ENCODE results near the gene NOS3. TPM values are rescaled to one million over a fixed set of nuclear protein-coding genes. Genes with fewer than 3 reads are reported as not detected.

NOS3 gene
- polyA plus RNA-seq, 1 of the 3 experiments (the other 2 are of a cell fraction) = 0.41 TPM

DNA sequence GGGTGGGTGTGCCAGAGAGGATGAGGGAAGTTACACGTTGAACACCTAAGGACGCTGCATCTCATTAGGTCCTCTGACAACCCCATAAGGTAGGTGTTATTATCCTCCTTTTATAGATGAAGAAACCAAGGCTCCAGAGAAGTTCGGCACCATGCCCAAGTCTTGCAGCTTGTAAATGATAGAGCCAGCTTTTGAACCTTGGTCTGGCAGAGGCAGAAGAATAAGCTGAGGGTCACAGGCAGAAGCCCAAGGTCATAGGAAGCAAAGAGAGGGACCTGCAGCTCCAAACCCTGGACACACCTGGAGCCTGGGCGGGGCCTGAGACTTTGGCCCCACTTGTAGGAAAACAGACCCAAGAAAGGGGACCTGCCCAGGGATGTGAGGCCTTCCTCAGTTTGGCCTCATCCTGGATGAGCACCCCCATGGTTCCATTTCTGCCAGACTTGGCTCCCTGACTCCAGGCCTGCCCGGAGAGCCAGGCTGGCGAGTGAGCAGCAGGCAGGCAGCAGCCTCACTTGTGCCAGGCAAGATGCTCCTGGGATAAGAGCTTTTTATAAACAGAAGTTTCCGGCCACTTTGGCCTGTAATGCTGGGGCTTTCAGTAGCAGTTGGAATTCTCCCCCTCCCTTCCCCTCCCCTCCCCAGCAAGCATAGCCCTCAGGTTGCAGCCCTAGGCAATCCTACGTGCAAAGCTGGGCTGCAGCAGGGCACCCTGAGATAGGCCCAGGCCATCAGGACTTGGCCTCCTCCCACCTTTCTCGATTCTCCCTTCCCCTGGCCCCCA, 15.1 kb upstream of the NOS3 start:
- CTCF ChIA-PET = interaction anchor here (0.7 to 27.1 kb wide), 27 partner anchors 7 to 207 kb away, joined by 3 to 761 read pairs (median 4); partner anchors contain the start of genes ABCB8 and TMEM176B

DNA sequence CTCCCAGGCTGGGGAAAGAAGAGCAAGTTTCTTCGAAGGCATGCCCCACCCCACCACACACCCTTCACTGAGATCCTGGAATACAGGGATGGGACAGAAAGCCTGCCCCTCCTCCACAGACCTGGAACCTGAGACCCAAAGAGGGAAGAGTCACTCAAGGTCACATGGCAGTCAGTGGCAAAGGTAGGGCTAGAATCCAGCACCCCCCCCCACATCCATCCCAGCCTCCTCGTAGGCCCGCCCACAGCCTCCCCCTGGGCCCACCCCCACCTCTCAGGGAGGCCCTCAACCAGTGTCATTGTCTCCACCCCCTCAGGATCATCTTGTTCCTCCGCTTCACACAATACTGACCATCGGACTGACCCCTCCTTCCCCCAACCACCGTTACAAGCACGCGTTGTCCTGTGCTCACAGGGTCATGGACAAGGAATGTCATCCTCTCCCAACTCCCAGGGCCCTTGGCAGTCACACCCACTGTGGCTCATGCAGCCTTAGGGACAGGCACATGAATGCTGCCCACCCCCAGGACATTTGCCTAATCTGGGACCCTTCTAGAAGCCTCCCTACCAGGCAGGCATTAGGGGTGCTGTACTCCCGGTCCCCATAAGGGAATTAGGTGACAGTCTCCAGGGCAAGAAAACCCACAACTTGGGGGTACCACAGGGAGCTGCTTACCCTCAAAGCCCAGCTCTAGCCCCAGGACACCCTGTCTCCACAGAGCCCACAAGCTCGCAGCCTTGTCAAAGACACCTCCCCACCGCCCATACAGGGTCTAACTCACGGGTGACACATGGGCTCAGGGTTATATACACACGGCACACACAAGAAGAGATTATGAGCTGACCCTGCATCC, 14.1 kb upstream of the NOS3 start:
- CTCF ChIA-PET = interaction anchor here (0.7 to 27.1 kb wide), 22 partner anchors 6 to 198 kb away, joined by 3 to 761 read pairs (median 6); partner anchors contain the start of genes ABCB8 and TMEM176B
- Histone ChIP-seq H3K27me3 (ENCODE audit: insufficient read depth) (peaks cover 74% of the 10 kb centered on the region), H3F3A (replicated peaks; ENCODE audit: insufficient read depth) (peaks cover 5% of the 10 kb centered on the region), H3K36me3 (replicated peaks in 1 of 2; ENCODE audit: control insufficient read depth in 1 of 2, insufficient read depth in 2 of 2, low read length in 1 of 2) (no peaks in the 10 kb centered on the region), H3K9me2 (no peaks in the 10 kb centered on the region), H3K9me3 (no peaks in the 10 kb centered on the region), H3K4me1 (ENCODE audit: control insufficient read depth in 1 of 2, insufficient read depth in 2 of 2, low read depth in 1 of 2, low read length in 1 of 2) (peaks cover 0 to 82% of the 10 kb centered on the region in 2 experiments; a peak in 2 of 4 replicates), H3K79me2 (ENCODE audit: insufficient read depth) (no peaks in the 10 kb centered on the region), H3K4me2 (peak overlapping the region; percentile 7; the same call in 1 of the 2 replicates), H4K20me1 (ENCODE audit: insufficient read depth) (no peaks in the 10 kb centered on the region), H3K4me3 (ENCODE audit: low read depth in 2 of 2, low read length in 1 of 2) (peak overlapping the region in 1 of 2 experiments; percentile 57; a peak in 2 of 4 replicates), H3K9ac (no peak overlapping the region), H3K27ac (ENCODE audit: low read depth in 2 of 2, low read length in 1 of 2) (peak overlapping the region in 1 of 2 experiments; percentile 100; a peak in 3 of 4 replicates), H2AFZ (ENCODE audit: low read depth) (no peak overlapping the region)
- TF ChIP-seq EP300 (IDR thresholded peaks at IDR 0.05; ENCODE audit: borderline replicate concordance in 1 of 2, low read depth in 1 of 2, low read length in 1 of 2) (peak in 1 of 2 experiments; percentile 30; a peak in 1 of 4 replicates), CHD2 (IDR thresholded peaks at IDR 0.05; ENCODE audit: low read length, partially characterized antibody) (peak; percentile 3), FOSL2 (IDR thresholded peaks at IDR 0.05; ENCODE audit: borderline replicate concordance, low read depth) (no peak), POLR2AphosphoS5 (IDR thresholded peaks at IDR 0.05; ENCODE audit: low read depth, low read length) (no peak), SIN3A (IDR thresholded peaks at IDR 0.05; ENCODE audit: borderline replicate concordance, low read depth, low read length) (no peak), MEF2A (IDR thresholded peaks at IDR 0.05; ENCODE audit: borderline replicate concordance, low read depth) (no peak), MXI1 (IDR thresholded peaks at IDR 0.05; ENCODE audit: low read depth, low read length) (peak; percentile 75; the same call in 1 of the 2 replicates)
- POLR2A ChIA-PET = interaction anchor here (0.7 to 2.7 kb wide), 9 partner anchors 9 to 189 kb away, joined by 3 to 17 read pairs (median 4); partner anchors contain the start of gene ABCB8
- WGBS (ENCODE audit: low lambda C conversion rate) = 51% methylated on average over 12 of the region's 13 CpGs
- peak; percentile 85 for DNase-seq

More for the DNA sequence above, 15.1 kb upstream of the NOS3 start:
- WGBS (ENCODE audit: low lambda C conversion rate) = 64% methylated on average over 8 of the region's 9 CpGs
- Histone ChIP-seq H2AFZ (ENCODE audit: low read depth) (no peak overlapping the region), H3K27me3 (ENCODE audit: insufficient read depth) (peaks cover 73% of the 10 kb centered on the region), H3K9me3 (no peaks in the 10 kb centered on the region), H3K9ac (no peak overlapping the region), H3K4me1 (ENCODE audit: control insufficient read depth in 1 of 2, insufficient read depth in 2 of 2, low read depth in 1 of 2, low read length in 1 of 2) (peaks cover 0 to 90% of the 10 kb centered on the region in 2 experiments; a peak in 2 of 4 replicates), H3K27ac (ENCODE audit: low read depth in 2 of 2, low read length in 1 of 2) (peak overlapping the region; percentile 30 to 100; a peak in 3 of 4 replicates), H3K9me2 (no peaks in the 10 kb centered on the region), H3K4me2 (0 out of 2 replicates have a peak overlapping the region, but pooled peaks have one; percentile 24), H3F3A (replicated peaks; ENCODE audit: insufficient read depth) (peaks cover 5% of the 10 kb centered on the region), H3K36me3 (replicated peaks in 1 of 2; ENCODE audit: control insufficient read depth in 1 of 2, insufficient read depth in 2 of 2, low read length in 1 of 2) (no peaks in the 10 kb centered on the region), H4K20me1 (ENCODE audit: insufficient read depth) (no peaks in the 10 kb centered on the region), H3K79me2 (ENCODE audit: insufficient read depth) (no peaks in the 10 kb centered on the region), H3K4me3 (ENCODE audit: low read depth in 2 of 2, low read length in 1 of 2) (peak overlapping the region in 1 of 2 experiments; percentile 37; a peak in 1 of 4 replicates)
- POLR2A ChIA-PET = interaction anchor here (0.5 to 2.7 kb wide), 10 partner anchors 10 to 505 kb away, joined by 3 to 17 read pairs (median 6); no protein-coding TSS in a partner anchor
- peak; percentile 79 for DNase-seq
- TF ChIP-seq EP300 (IDR thresholded peaks at IDR 0.05; ENCODE audit: borderline replicate concordance in 1 of 2, low read depth in 1 of 2, low read length in 1 of 2) (peak in 1 of 2 experiments; percentile 79; a peak in 2 of 4 replicates), TEAD4 (IDR thresholded peaks at IDR 0.05; ENCODE audit: borderline replicate concordance, insufficient read depth) (no peak), FOXJ3 (CRISPR knock-in tag; IDR thresholded peaks at IDR 0.05) (peak; percentile 83), RXRA (IDR thresholded peaks at IDR 0.05; ENCODE audit: borderline replicate concordance, low read depth) (no peak), SIN3A (IDR thresholded peaks at IDR 0.05; ENCODE audit: borderline replicate concordance, low read depth, low read length) (no peak), MXI1 (IDR thresholded peaks at IDR 0.05; ENCODE audit: low read depth, low read length) (peak; percentile 79), RAD21 (IDR thresholded peaks at IDR 0.05; ENCODE audit: low read length) (peak; percentile 17), GATA2 (CRISPR knock-in tag; IDR thresholded peaks at IDR 0.05) (peak; percentile 88), NRF1 (IDR thresholded peaks at IDR 0.05; ENCODE audit: low read depth, low read length) (no peak), CHD2 (IDR thresholded peaks at IDR 0.05; ENCODE audit: low read length, partially characterized antibody) (peak; percentile 62), GABPA (IDR thresholded peaks at IDR 0.05; ENCODE audit: low read depth) (no peak), YY1 (IDR thresholded peaks at IDR 0.05; ENCODE audit: low read depth) (no peak), ELF1 (IDR thresholded peaks at IDR 0.05) (no peak), TAF1 (IDR thresholded peaks at IDR 0.05; ENCODE audit: borderline replicate concordance, low read depth, low read length) (no peak), FOXM1 (IDR thresholded peaks at IDR 0.05; ENCODE audit: low read depth) (no peak), RCOR1 (IDR thresholded peaks at IDR 0.05; ENCODE audit: low read length) (peak; percentile 82), JUND (IDR thresholded peaks at IDR 0.05) (no peak), TCF12 (IDR thresholded peaks at IDR 0.05) (0 out of 2 replicates have a peak, but pooled peaks have one; percentile 31)
- TF ChIP-seq, protein P1, sequence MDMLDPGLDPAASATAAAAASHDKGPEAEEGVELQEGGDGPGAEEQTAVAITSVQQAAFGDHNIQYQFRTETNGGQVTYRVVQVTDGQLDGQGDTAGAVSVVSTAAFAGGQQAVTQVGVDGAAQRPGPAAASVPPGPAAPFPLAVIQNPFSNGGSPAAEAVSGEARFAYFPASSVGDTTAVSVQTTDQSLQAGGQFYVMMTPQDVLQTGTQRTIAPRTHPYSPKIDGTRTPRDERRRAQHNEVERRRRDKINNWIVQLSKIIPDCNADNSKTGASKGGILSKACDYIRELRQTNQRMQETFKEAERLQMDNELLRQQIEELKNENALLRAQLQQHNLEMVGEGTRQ (IDR thresholded peaks at IDR 0.05; ENCODE audit: borderline replicate concordance, low read depth, low read length) = no peak
